Measurements from ENCODE around the gene TCEAL8.
"Not testable (repeated sequence)": the region's sequence is repeated elsewhere in the genome, so short reads cannot be mapped to it uniquely, and the experiment has no call there.

TCEAL8 gene, protein sequence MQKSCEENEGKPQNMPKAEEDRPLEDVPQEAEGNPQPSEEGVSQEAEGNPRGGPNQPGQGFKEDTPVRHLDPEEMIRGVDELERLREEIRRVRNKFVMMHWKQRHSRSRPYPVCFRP

GRCh38 chrX:103254921-103255493, at the start of gene TCEAL8:
Gene TCEAL8 (minus strand): TSS chrX:103255155. CDS start chrX:103253979, 1,176 bp downstream.
- peak; percentile 43 for DNase-seq (ENCODE audit: low spot score)

DNA sequence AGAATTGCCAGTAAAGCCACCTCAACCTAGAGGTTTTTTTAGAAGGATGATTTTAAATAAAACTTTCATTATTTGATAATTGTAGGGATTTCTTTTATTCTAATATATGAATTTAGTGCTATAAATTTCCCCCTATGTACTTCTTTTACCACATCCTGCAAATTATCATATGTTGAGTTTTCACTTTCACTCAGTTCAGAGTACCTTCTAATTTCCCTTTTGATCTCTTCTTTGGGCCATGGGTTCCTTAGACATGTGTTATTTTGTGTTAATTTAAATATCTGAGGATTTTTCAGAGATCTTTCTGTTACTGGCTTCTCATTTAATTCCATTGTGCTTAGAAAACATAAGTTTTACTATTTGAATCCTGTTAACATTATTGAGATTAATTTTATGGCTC, 49.8 kb upstream of the TCEAL8 start:
- no peak for DNase-seq (ENCODE audit: low spot score)

- no peak for DNase-seq (ENCODE audit: low spot score)
These were observed 38.2 kb upstream of the TCEAL8 start for GRCh38 chrX:103293118-103293517.

DNA sequence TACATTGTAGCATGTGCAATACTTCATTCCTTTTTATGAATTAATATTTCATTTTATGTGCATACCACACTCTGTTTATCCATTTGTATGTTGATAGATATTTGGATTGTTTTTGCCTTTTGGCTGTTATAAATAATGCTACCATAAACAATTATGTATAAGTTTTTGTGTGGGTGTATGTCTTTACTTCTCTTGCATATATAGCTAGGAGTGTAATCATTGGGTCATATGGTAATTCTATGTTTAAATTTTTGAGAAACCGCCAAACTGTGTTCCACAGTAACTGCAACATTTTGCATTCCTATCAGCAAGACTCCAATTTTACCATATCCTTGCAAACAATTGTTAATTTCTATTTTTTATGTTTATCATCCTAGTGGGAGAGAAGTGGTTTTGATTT, 24.7 kb upstream of the TCEAL8 start:
- DNase-seq (ENCODE audit: low spot score) = no peak

GRCh38 chrX:103276581-103277002, 21.6 kb upstream of the TCEAL8 start, which contains the start of gene TCEAL5:
Gene TCEAL5 (minus strand): TSS chrX:103276750. CDS start chrX:103274563, 2,187 bp downstream.
- no peak for DNase-seq (ENCODE audit: low spot score)

- no peak for DNase-seq (ENCODE audit: low spot score)
These were observed 21.1 kb upstream of the TCEAL8 start for GRCh38 chrX:103275947-103276567.

DNA sequence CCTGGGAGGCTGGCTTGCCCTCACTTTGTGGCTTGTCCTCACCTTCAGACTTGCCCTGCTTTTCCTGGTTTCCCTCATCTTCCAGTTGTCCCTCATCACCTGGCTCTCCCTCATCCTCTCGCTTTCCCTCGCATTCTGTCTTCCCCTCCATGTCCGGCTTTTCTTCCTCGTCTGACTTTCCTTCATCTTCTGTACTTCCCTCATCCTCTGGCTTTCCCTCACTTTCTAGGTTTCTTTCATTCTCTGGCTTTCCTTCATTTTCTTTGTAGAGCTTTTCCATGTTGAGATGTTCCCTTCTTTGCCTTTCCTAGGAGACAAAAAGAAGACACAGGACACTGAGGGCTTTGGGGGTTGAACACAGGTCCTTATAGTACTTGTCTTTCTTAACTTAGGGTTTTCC, 19.3 kb upstream of the TCEAL8 start:
- DNase-seq (ENCODE audit: low spot score) = no peak

DNA sequence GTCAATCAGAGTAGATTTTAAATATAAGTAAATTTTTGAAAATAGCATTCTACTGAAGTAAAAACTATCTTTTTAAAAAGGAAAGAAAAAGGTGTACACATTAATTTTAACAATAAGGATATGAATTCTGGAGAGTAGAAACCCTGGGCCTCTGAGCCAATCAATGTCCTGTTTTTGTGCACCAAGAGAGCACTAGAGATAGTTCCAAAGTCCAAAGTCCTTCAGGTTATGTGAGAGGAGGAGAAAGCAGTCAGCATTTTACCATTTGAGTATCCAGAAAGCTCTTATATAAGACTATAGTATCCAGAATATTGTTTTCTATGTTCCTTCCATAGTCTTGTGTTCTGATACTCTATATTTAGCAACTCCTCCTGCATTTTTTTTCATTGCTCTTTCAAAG, 3.3 kb upstream of the TCEAL8 start:
- no peak for DNase-seq (ENCODE audit: low spot score)

- DNase-seq (ENCODE audit: low spot score) = no peak
These were observed 1.7 kb upstream of the TCEAL8 start for GRCh38 chrX:103256651-103257050.

DNA sequence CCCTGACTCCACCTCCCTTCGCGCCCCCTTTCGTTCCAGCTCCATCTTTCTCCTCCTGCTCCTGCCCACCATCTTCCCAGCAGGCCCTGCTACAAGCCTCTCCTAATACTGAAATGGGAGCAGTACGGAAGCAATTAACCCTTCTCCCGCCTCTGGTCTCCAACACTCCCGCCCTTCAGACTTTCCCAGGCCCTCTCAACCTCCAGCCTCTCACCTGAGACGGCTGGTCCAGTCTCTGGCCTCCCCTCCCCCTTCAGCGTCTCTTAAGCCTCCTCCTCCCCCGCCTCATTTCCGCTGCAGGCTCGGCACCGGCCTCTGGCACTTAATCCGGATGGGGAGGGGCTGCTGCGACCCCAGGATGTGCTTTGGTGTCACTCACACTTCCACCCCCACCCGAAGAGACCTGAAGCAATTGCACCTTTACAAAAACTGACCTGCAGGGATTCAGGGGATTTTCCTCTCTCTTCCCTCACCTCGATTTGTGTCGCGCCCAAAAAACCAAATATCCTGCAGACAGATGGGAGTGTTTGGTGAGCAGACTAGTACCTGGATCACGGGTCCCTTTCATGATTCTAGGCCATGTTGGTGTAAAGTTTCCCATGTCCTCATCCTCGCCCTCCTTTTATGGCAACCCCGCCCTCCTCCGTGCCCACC, 657 bp downstream of the TCEAL8 start:
- DNase-seq (ENCODE audit: low spot score) = peak; percentile 12

DNA sequence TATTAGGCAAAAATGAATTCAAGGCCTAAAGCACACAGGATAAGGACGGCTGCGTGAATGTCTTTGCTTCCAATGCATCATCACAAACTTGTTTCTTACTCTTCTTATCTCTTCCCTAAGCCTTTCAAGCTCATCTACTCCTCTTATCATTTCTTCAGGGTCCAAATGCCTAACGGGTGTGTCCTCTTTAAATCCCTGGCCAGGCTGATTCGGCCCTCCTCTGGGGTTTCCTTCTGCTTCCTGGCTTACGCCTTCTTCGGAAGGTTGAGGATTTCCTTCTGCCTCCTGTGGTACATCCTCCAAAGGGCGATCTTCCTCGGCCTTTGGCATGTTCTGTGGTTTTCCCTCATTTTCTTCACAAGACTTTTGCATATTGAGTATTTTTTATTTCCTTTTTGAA, 1.3 kb downstream of the TCEAL8 start:
- no peak for DNase-seq (ENCODE audit: low spot score)

- DNase-seq (ENCODE audit: low spot score) = no peak
These were observed 4.0 kb downstream of the TCEAL8 start for GRCh38 chrX:103250977-103251376.

DNA sequence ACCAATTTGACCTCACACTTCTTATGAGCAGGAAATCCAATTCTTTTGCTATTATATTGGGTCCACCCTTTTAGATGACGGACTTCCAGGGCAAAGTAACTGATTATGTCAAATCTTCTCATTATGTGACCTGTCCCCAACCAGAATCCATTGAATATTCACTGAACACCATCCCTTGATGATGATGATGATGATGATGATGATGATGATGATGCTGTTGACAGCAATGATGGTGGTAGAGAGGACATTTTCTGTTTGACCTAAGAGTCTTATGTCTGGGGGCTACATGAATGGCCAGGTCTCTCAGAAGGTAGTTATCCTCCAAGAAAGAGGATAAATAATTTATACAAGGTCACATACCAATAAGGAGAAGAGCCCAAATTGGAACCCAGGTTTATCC, 5.2 kb downstream of the TCEAL8 start:
- DNase-seq (ENCODE audit: low spot score) = no peak

DNA sequence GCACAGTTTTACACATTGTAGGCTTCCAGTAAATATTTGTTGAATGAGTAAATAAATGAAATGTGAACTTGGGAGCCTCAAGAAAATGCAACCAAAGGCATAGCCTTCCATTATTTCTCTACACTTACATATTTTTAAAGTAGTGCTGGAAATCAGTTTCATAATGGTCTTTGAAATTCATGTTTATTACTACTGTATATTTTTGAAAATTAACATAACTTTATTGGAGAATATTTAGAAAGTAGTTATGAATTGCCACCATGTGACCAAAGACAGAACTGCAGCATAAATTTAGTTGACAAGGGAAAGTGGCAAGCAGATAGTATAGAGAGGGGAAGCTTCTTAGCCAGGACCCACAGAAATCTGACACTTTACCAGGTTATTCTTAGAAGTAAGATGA, 6.4 kb downstream of the TCEAL8 start:
- peak; percentile 11 for DNase-seq (ENCODE audit: low spot score)

DNA sequence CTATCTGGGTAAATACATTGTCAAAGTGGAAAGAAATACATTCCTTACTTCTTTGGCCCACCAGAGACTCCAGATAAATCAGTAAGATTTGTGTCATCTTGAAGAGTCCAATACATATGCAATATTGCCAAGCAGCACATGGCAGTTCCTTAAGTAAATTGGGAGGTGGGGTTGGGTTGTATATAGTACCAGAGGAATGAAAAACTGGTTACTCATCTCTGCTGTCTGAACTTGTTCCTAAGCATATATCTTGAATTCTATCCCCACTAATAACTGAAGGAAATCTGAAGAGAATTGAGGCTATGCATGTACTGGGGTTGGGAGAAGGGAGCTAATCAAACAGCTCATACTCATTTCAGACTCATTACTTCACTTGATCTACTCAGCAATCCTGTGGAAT, 14.8 kb downstream of the TCEAL8 start:
- no peak for DNase-seq (ENCODE audit: low spot score)

DNA sequence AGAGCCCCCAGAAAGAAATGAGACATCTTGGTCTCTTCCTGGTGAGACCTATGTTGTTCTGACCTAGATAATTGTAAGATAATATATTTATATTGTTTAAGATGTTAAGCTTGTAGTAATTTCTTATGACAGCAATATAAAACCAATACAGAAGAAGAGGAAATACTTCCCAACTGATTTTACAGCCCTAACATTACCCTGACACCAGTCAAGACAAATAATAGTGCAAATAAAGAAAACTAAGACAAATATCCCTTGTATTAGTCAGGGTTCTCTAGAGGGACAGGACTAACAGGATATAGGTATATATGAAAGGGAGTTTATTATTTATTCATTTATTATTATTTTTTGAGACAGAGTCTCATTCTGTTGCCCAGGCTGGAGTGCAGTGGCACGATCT, 18.7 kb downstream of the TCEAL8 start:
- DNase-seq (ENCODE audit: low spot score) = no peak

GRCh38 chrX:103235608-103236007, 19.3 kb downstream of the TCEAL8 start:
- not testable (repeated sequence) for DNase-seq (ENCODE audit: low spot score)

GRCh38 chrX:103234869-103235268, 20.1 kb downstream of the TCEAL8 start:
- no peak for DNase-seq (ENCODE audit: low spot score)

GRCh38 chrX:103233263-103233662, 21.7 kb downstream of the TCEAL8 start:
- no peak for DNase-seq (ENCODE audit: low spot score)

DNA sequence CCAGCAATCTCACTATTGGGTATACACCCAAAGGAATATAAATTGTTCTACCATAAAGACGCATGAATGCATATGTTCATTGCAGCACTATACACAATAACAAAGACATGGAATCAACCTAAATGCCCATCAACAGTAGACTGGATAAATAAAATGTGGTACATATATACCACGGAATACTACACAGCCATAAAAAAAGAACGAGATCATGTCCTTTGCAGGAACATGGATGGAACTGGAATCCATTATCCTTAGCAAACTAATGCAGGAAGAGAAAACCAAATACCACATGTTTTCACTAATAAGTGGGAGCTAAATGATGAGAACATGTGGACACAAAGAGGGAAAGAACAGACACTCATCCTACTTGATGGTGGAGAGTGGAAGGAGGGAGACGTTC, 29.0 kb downstream of the TCEAL8 start:
- not testable (repeated sequence) for DNase-seq (ENCODE audit: low spot score)

GRCh38 chrX:103220511-103221323, 34.2 kb downstream of the TCEAL8 start:
- DNase-seq (ENCODE audit: low spot score) = no peak

DNA sequence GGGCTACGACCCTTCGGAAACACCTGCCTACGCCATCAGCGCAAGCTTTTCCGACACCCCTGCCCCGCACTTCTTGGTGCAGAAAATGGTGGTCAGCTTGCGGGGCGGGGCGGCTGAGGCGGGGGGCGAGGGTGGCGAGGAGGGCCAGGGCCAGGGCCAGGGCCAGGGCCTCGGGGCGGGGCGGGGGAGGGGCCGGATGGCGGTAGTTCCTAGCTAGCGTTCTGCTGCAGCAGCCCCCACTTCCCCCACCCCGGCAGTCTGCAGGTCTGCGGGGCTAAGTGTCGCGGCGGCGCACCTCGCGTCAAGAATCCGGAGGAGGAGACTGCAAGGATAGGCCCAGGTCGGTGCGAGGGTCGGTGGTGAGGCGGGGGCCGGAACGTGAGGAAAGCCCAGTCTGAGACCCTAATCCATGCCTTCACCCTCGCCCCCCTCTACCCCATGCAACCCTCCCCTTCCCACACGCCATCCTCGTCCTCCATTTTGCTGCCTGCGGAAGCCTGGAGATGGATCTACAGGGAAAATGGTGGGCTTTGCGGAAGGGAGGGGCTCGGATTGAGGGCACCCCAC, 39.4 kb downstream of the TCEAL8 start:
- DNase-seq (ENCODE audit: low spot score) = no peak
